Neural cell (in vitro differentiated cells): Measurements from ENCODE around the gene MCOLN1. TPM values are rescaled to one million over a fixed set of nuclear protein-coding genes. Genes with fewer than 3 reads are reported as not detected.
"Not testable (repeated sequence)": the region's sequence is repeated elsewhere in the genome, so short reads cannot be mapped to it uniquely, and the experiment has no call there.

ENCODE experiments used
- H2AFZ ChIP-seq: fragments of 200-600, 300-800 bp; sonication (generic), shearing (Covaris generic); 2 replicates; pipeline ENCODE4 v1.6.0; 2014; ENCODE audit warnings: low read depth, mild to moderate bottlenecking, antibody characterized with exemption, low read length, moderate library complexity
- H3F3A ChIP-seq: fragments of 200-600 bp; shearing (Covaris generic); 2 replicates; pipeline ENCODE4 v1.6.1; 2016; ENCODE audit warnings: mild to moderate bottlenecking, moderate library complexity, mixed read lengths, antibody characterized with exemption, low read length; ENCODE audit not compliant: insufficient read depth, poor library complexity, severe bottlenecking
- H3K27ac ChIP-seq: fragments of 200-600, 300-800 bp; sonication (generic), shearing (Covaris generic); 2 replicates; pipeline ENCODE4 v1.5.1; 2014; ENCODE audit warnings: mild to moderate bottlenecking, low read length, moderate library complexity
- H3K27me3 ChIP-seq: fragments of 300-800, 200-600 bp; sonication (generic), shearing (Covaris generic); 2 replicates; pipeline ENCODE4 v1.6.0; 2014; ENCODE audit warnings: mild to moderate bottlenecking, low read depth, low read length, moderate library complexity; ENCODE audit not compliant: insufficient read depth
- H3K36me3 ChIP-seq: fragments of 300-800, 200-600 bp; sonication (generic), shearing (Covaris generic); 2 replicates; pipeline ENCODE4 v1.5.1; 2014; ENCODE audit warnings: mild to moderate bottlenecking, antibody characterized with exemption, low read length, moderate library complexity; ENCODE audit not compliant: insufficient read depth
- H3K4me2 ChIP-seq: fragments of 300-800, 200-600 bp; sonication (generic), shearing (Covaris generic); 2 replicates; pipeline ENCODE4 v1.6.0; 2014; ENCODE audit warnings: mild to moderate bottlenecking, low read length
- H3K4me3 ChIP-seq: fragments of 300-800, 200-600 bp; sonication (generic), shearing (Covaris generic); 2 replicates; pipeline ENCODE4 v1.5.1; 2014; ENCODE audit warnings: mild to moderate bottlenecking, low read length, moderate library complexity
- H3K79me2 ChIP-seq: fragments of 200-600 bp; shearing (Covaris generic); replicated peaks from 2 replicates; pipeline ENCODE4 v1.6.0; 2014; ENCODE audit warnings: mild to moderate bottlenecking, low read length, moderate library complexity; ENCODE audit not compliant: insufficient read depth
- H3K9ac ChIP-seq: fragments of 300-800, 200-600 bp; sonication (generic), shearing (Covaris generic); 2 replicates; pipeline ENCODE4 v1.6.1; 2016; ENCODE audit warnings: mild to moderate bottlenecking, low read length, mixed read lengths
- H3K9me2 ChIP-seq: fragments of 200-600 bp; shearing (Covaris generic); 2 replicates; pipeline ENCODE4 v1.6.1; 2016; ENCODE audit warnings: mild to moderate bottlenecking, low read length, mixed read lengths; ENCODE audit not compliant: insufficient read depth
- H3K9me3 ChIP-seq: fragments of 200-600, 300-800 bp; sonication (generic), shearing (Covaris generic); 2 replicates; pipeline ENCODE4 v1.6.1; 2016; ENCODE audit warnings: mild to moderate bottlenecking, mixed run types, low read length, moderate library complexity, mixed read lengths
- H4K20me1 ChIP-seq: fragments of 200-600 bp; shearing (Covaris generic); 2 replicates; pipeline ENCODE4 v1.6.1; 2016; ENCODE audit warnings: mild to moderate bottlenecking, mixed run types; ENCODE audit not compliant: insufficient read depth
- CTCF ChIP-seq: fragments of 450-650 bp; IDR thresholded peaks from 2 replicates; pipeline ENCODE4 v1.5.1; 2014; ENCODE audit warnings: antibody characterized with exemption, mild to moderate bottlenecking, moderate library complexity; ENCODE audit not compliant: poor library complexity, severe bottlenecking
- EP300 ChIP-seq: fragments of 450-650 bp; conservative IDR thresholded peaks from 2 replicates; pipeline ENCODE4 v1.6.1; 2014; ENCODE audit warnings: antibody characterized with exemption, mild to moderate bottlenecking, moderate library complexity; ENCODE audit not compliant: poor library complexity, severe bottlenecking
- EZH2 ChIP-seq: fragments of 200-600, 300-800 bp; shearing (Covaris generic), sonication (generic); IDR thresholded peaks from 2 replicates; pipeline ENCODE4 v1.6.1; 2014; ENCODE audit warnings: antibody characterized with exemption, low read length, borderline replicate concordance, mild to moderate bottlenecking; ENCODE audit not compliant: insufficient read depth, poor library complexity, severe bottlenecking
- MXI1 ChIP-seq: fragments of 450-650 bp; conservative IDR thresholded peaks from 2 replicates; pipeline ENCODE4 v1.6.1; 2014; ENCODE audit warnings: antibody characterized with exemption, mild to moderate bottlenecking; ENCODE audit not compliant: poor library complexity, severe bottlenecking
- POLR2AphosphoS5 ChIP-seq: IDR thresholded peaks from 2 replicates; pipeline ENCODE4 v1.6.1; 2012
- RAD21 ChIP-seq: fragments of 450-650 bp; conservative IDR thresholded peaks from 2 replicates; pipeline ENCODE4 v1.6.1; 2014; ENCODE audit warnings: antibody characterized with exemption, mild to moderate bottlenecking, moderate library complexity
- REST ChIP-seq: IDR thresholded peaks from 2 replicates; pipeline ENCODE4 v1.6.1; 2012; ENCODE audit warnings: borderline replicate concordance
- SMC3 ChIP-seq: fragments of 450-650 bp; conservative IDR thresholded peaks from 2 replicates; pipeline ENCODE4 v1.6.1; 2014; ENCODE audit warnings: antibody characterized with exemption, mild to moderate bottlenecking, moderate library complexity; ENCODE audit not compliant: poor library complexity
- TAF1 ChIP-seq: IDR thresholded peaks from 2 replicates; pipeline ENCODE4 v1.6.1; 2012; ENCODE audit warnings: low read depth
- polyA plus RNA-seq: library from polyadenylated mRNA; depleted of rRNA; stranded (reverse); fragments of >200 nt; gene quantifications from 2 replicates; pipeline ENCODE4 v1.2.3, GENCODE V29; 2014

MCOLN1 gene
- polyA plus RNA-seq, 1 donor from 2014 or later: 16.9 TPM

- Histone ChIP-seq H3K27ac (peak overlapping the region; percentile 87), H3K36me3 (no peaks in the 10 kb centered on the region), H2AFZ (peak overlapping the region; percentile 80), H3K9me2 (no peaks in the 10 kb centered on the region), H3K4me2 (peak overlapping the region; percentile 59), H4K20me1 (no peaks in the 10 kb centered on the region), H3F3A (peaks cover 5% of the 10 kb centered on the region), H3K9me3 (no peaks in the 10 kb centered on the region), H3K4me3 (peak overlapping the region; percentile 94), H3K9ac (peak overlapping the region; percentile 86), H3K79me2 (no peaks in the 10 kb centered on the region), H3K27me3 (no peaks in the 10 kb centered on the region)
- TF ChIP-seq REST (no peak), SMC3 (no peak), EP300 (no peak), POLR2AphosphoS5 (no peak), RAD21 (no peak), CTCF (no peak), MXI1 (no peak), EZH2 (no peak), TAF1 (no peak)
Observed at GRCh38 chr19:7535998-7536695, 13.7 kb downstream of the MCOLN1 start.

GRCh38 chr19:7538990-7539389 lies 16.6 kb downstream of the MCOLN1 start:
- H3K27me3 ChIP-seq, H3K9ac ChIP-seq, H3K4me2 ChIP-seq, H2AFZ ChIP-seq, H3F3A ChIP-seq, H3K36me3 ChIP-seq, H3K79me2 ChIP-seq, H4K20me1 ChIP-seq, H3K9me3 ChIP-seq, H3K27ac ChIP-seq, H3K9me2 ChIP-seq, H3K4me3 ChIP-seq: not testable (repeated sequence)
